HG03460 (cell line): ENCODE results near the gene TTC38.

Experiments used
- ATAC-seq: cut with Tn5 transposase; IDR thresholded peaks from one replicate; pipeline ENCODE4 v1.9.1; 2021; ENCODE audit not compliant: unreplicated experiment

Gene TTC38

GRCh38 chr22:46327691-46328465 lies 60.1 kb downstream of the TTC38 start:
- no peak for ATAC-seq

- no peak for ATAC-seq
Observed at GRCh38 chr22:46328797-46329196, 61.0 kb downstream of the TTC38 start.

GRCh38 chr22:46329616-46330015 lies 61.8 kb downstream of the TTC38 start:
- ATAC-seq, result no peak

DNA sequence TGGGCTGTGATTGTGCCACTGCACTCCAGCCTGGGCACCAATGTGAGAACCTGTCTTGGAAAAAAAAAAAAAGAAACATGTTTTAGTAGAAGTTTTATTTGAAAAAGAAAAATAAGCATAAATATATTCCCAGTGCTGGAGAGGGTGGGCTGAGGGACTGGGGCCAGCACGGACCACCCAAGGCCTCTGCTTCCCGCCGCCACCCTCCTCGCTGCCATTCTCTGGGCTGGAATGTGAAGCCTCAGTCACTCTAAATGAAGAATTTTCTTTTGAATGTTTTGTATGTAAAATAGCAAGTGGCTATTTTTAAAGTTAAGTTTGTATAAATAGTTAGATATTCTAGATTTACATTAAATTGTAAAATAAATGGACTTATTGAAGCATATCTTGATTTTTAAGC lies 62.6 kb downstream of the TTC38 start:
- ATAC-seq, result no peak

DNA sequence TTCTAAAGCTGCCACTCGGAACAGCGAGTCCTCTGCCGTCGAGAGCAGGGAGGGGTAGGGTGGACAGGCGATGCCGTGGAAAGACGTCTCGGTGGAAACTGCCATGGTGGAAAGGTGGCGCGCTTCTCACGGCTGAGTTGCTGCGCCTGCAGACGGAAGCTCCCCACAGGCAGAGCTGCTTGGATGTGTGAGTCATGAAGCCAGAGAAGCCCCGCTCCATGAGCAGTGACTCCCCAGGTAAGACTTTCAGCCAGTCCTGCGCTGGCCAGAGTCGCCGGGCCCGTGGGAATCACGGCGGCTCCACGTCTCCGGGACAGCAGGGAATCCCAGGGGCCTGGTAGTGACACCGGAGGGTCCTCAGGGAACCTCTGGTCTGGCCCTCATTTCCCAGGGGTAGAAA lies 63.7 kb downstream of the TTC38 start:
- ATAC-seq, result no peak

DNA sequence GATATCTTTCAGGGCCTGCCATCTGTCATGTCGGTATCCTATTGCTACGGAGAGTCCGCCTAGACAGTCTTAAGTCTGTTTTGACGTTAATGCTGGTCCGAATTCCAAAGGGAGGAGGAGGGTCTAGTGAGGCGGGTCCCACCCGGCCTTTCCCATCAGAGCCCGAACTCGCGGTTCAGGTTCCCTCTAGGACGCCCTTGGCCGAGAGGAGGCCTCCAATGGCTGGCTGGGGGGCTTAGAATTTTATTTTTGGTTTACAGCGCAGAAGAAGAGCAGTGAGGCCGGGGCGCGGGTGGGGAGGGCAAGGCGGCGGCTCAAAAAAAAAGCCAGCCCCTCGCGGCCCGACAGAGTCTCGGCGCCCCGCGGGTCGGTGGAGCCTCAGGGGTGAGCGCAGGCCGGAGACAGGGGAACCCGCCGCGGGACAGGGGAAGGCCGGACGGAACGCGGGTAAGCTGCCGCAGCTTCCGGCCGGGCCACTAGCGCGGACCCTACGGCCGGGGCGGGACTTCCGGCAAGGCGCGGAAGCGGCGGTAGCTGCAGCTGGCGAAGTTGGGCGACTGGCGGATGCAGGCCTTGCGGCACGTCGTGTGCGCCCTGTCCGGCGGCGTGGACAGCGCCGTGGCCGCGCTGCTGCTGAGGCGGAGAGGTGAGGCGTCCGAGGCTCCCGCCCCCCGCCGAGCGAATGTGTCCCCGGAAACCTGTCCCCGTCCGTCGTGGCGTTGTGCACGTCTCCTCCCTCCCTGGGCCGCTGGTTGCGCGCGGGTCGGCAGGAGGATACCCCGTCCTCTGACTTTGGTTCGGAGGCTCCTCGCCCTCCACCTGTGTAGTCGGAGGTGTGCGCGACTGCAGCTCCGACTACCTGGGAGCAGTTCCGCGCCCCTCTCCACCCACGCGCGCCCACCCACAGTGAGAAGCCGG lies 67.7 kb downstream of the TTC38 start, which contains the start of gene TRMU:
TSS of gene TRMU (plus strand) at position 514 of the 918 bp plus-strand sequence. CDS start at position 565, 51 bp downstream.
- peak; percentile 84 for ATAC-seq

- ATAC-seq, result peak; percentile 15
Observed at GRCh38 chr22:46336119-46337078, 68.6 kb downstream of the TTC38 start.

GRCh38 chr22:46337870-46338269 lies 70.1 kb downstream of the TTC38 start:
- no peak for ATAC-seq

GRCh38 chr22:46338636-46339035 lies 70.8 kb downstream of the TTC38 start:
- ATAC-seq, result no peak

DNA sequence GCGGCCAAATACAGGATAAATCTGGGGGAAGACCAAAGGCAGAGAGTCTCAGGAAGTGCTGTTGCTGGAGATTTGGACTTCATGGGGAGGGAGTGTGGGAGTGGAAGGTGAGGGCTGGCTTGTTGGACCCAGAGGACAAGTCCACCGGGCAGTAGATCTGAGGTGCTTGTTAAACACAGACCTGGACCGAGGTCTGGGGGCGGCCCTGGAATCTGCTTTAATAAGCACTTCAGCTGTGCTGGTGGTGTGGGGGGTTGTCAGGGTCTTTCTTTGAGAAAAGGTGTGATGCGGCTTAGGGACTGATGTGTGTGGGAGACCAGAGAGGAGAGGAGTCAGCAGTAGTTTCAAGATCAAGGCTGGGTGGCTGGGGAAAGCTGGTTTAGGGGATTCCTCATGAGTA lies 72.1 kb downstream of the TTC38 start:
- no peak for ATAC-seq

GRCh38 chr22:46340676-46341075 lies 72.9 kb downstream of the TTC38 start:
- ATAC-seq, result no peak
